Measurements from ENCODE around the gene ACADM.

DNA sequence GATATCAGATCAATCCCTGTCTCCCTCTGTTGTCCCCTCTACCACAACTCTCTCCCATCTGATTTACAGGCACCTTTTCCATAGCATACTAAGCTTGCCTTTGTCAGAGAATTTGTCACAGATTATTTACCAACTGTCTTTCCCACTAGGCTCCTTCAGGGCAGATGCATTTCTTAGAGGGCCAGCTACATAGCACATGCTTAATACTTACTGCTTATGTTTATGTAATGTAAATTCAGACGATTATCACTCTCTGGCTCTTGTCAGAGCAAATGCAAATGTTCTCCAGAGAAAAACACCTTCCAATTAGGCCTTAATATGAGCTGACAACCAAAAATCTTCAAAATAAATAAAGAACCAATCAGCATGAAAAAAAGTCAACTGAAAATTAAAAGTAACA is 46.3 kb downstream of the ACADM start:
- TF ChIP-seq POLR2A (IDR thresholded peaks at IDR 0.05) = no peak
- TF ChIP-seq, protein P1, sequence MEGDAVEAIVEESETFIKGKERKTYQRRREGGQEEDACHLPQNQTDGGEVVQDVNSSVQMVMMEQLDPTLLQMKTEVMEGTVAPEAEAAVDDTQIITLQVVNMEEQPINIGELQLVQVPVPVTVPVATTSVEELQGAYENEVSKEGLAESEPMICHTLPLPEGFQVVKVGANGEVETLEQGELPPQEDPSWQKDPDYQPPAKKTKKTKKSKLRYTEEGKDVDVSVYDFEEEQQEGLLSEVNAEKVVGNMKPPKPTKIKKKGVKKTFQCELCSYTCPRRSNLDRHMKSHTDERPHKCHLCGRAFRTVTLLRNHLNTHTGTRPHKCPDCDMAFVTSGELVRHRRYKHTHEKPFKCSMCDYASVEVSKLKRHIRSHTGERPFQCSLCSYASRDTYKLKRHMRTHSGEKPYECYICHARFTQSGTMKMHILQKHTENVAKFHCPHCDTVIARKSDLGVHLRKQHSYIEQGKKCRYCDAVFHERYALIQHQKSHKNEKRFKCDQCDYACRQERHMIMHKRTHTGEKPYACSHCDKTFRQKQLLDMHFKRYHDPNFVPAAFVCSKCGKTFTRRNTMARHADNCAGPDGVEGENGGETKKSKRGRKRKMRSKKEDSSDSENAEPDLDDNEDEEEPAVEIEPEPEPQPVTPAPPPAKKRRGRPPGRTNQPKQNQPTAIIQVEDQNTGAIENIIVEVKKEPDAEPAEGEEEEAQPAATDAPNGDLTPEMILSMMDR (IDR thresholded peaks at IDR 0.05) = no peak
